ENCODE results near the gene NAIP. TPM values are rescaled to one million over a fixed set of nuclear protein-coding genes. Genes with fewer than 3 reads are reported as not detected.
A peak's percentile ranks its signal among the peaks of the same experiment; 100 is the strongest.
"Not testable (repeated sequence)": the region's sequence is repeated elsewhere in the genome, so short reads cannot be mapped to it uniquely, and the experiment has no call there.

NAIP gene
- total RNA-seq, result 10 to 100 TPM; 13.7 to 69.9 (median 48.2) TPM
- polyA plus RNA-seq, result 1 to 10 TPM; 1.2 to 2.2 TPM
- 3.4 reads per million, percentile 18 among the genes with 10 or more reads in this experiment for total RNA-seq

GRCh38 chr5:71025289-71025953, at the start of gene NAIP:
Gene NAIP, minus strand, starts transcription at chr5:71025339. Its CDS starts 12,424 bp downstream, at chr5:71012915.
- POLR2A ChIA-PET; H3K36me3 ChIP-seq (ENCODE audit: control insufficient read depth in 2 of 3, insufficient read depth in 3 of 3, low read length in 3 of 3); H3K4me3 Mint-ChIP-seq; H3K4me1 ChIP-seq (ENCODE audit: control insufficient read depth in 2 of 2, insufficient read depth in 2 of 2, low read length in 2 of 2); DNase-seq; H3K4me1 Mint-ChIP-seq; ATAC-seq; H3K27ac Mint-ChIP-seq; H3K27ac ChIP-seq (ENCODE audit: low read depth, low read length); H3K9me3 Mint-ChIP-seq; H3K27me3 ChIP-seq (ENCODE audit: control insufficient read depth in 2 of 2, insufficient read depth in 2 of 2, low read length in 2 of 2); H3K27me3 Mint-ChIP-seq; H3K36me3 Mint-ChIP-seq; intact Hi-C loops (cut with micrococcal nuclease); H3K4me3 ChIP-seq (ENCODE audit: low read length); H3K9me3 ChIP-seq (ENCODE audit: control insufficient read depth in 2 of 3, low read length in 3 of 3); CTCF ChIA-PET: not testable (repeated sequence)

- POLR2A ChIA-PET; H3K36me3 Mint-ChIP-seq; intact Hi-C loops (cut with micrococcal nuclease); H3K4me3 Mint-ChIP-seq; H3K4me3 ChIP-seq (ENCODE audit: low read length); H3K9me3 ChIP-seq (ENCODE audit: control insufficient read depth in 2 of 3, low read length in 3 of 3); H3K27ac Mint-ChIP-seq; H3K36me3 ChIP-seq (ENCODE audit: control insufficient read depth in 2 of 3, insufficient read depth in 3 of 3, low read length in 3 of 3); H3K27ac ChIP-seq (ENCODE audit: low read depth, low read length); H3K27me3 Mint-ChIP-seq; DNase-seq; H3K27me3 ChIP-seq (ENCODE audit: control insufficient read depth in 2 of 2, insufficient read depth in 2 of 2, low read length in 2 of 2); CTCF ChIA-PET; H3K4me1 ChIP-seq (ENCODE audit: control insufficient read depth in 2 of 2, insufficient read depth in 2 of 2, low read length in 2 of 2); H3K4me1 Mint-ChIP-seq; H3K9me3 Mint-ChIP-seq: not testable (repeated sequence)
- ATAC-seq, result peak; percentile 100
These were observed 42.3 kb upstream of the NAIP start, which contains the start of gene GTF2H2 for GRCh38 chr5:71067262-71067928. Gene GTF2H2, minus strand, starts transcription at chr5:71067676. Its CDS starts 4,913 bp downstream, at chr5:71062763.

- intact Hi-C loops (cut with micrococcal nuclease); H3K27me3 Mint-ChIP-seq; POLR2A ChIA-PET; H3K4me3 Mint-ChIP-seq; H3K9me3 ChIP-seq (ENCODE audit: control insufficient read depth in 2 of 3, low read length in 3 of 3); H3K27me3 ChIP-seq (ENCODE audit: control insufficient read depth in 2 of 2, insufficient read depth in 2 of 2, low read length in 2 of 2); H3K36me3 Mint-ChIP-seq; H3K4me3 ChIP-seq (ENCODE audit: low read length); H3K4me1 Mint-ChIP-seq; H3K9me3 Mint-ChIP-seq; H3K36me3 ChIP-seq (ENCODE audit: control insufficient read depth in 2 of 3, insufficient read depth in 3 of 3, low read length in 3 of 3); DNase-seq; H3K4me1 ChIP-seq (ENCODE audit: control insufficient read depth in 2 of 2, insufficient read depth in 2 of 2, low read length in 2 of 2); H3K27ac Mint-ChIP-seq; ATAC-seq; CTCF ChIA-PET; H3K27ac ChIP-seq (ENCODE audit: low read depth, low read length): not testable (repeated sequence)
These were observed 36.2 kb upstream of the NAIP start for GRCh38 chr5:71061322-71061721.

GRCh38 chr5:71059426-71059825, 34.3 kb upstream of the NAIP start:
- H3K4me3 Mint-ChIP-seq; intact Hi-C loops (cut with micrococcal nuclease); H3K27ac Mint-ChIP-seq; ATAC-seq; H3K4me3 ChIP-seq (ENCODE audit: low read length); H3K27me3 ChIP-seq (ENCODE audit: control insufficient read depth in 2 of 2, insufficient read depth in 2 of 2, low read length in 2 of 2); DNase-seq; H3K36me3 ChIP-seq (ENCODE audit: control insufficient read depth in 2 of 3, insufficient read depth in 3 of 3, low read length in 3 of 3); H3K9me3 ChIP-seq (ENCODE audit: control insufficient read depth in 2 of 3, low read length in 3 of 3); H3K4me1 Mint-ChIP-seq; H3K9me3 Mint-ChIP-seq; H3K27ac ChIP-seq (ENCODE audit: low read depth, low read length); H3K36me3 Mint-ChIP-seq; H3K27me3 Mint-ChIP-seq; CTCF ChIA-PET; H3K4me1 ChIP-seq (ENCODE audit: control insufficient read depth in 2 of 2, insufficient read depth in 2 of 2, low read length in 2 of 2); POLR2A ChIA-PET: not testable (repeated sequence)

- POLR2A ChIA-PET; H3K9me3 ChIP-seq (ENCODE audit: control insufficient read depth in 2 of 3, low read length in 3 of 3); H3K27ac Mint-ChIP-seq; H3K4me3 ChIP-seq (ENCODE audit: low read length); intact Hi-C loops (cut with micrococcal nuclease); CTCF ChIA-PET; H3K27me3 ChIP-seq (ENCODE audit: control insufficient read depth in 2 of 2, insufficient read depth in 2 of 2, low read length in 2 of 2); H3K27me3 Mint-ChIP-seq; H3K27ac ChIP-seq (ENCODE audit: low read depth, low read length); H3K9me3 Mint-ChIP-seq; H3K36me3 Mint-ChIP-seq; H3K4me1 Mint-ChIP-seq; DNase-seq; ATAC-seq; H3K4me3 Mint-ChIP-seq; H3K4me1 ChIP-seq (ENCODE audit: control insufficient read depth in 2 of 2, insufficient read depth in 2 of 2, low read length in 2 of 2); H3K36me3 ChIP-seq (ENCODE audit: control insufficient read depth in 2 of 3, insufficient read depth in 3 of 3, low read length in 3 of 3): not testable (repeated sequence)
These were observed 19.7 kb upstream of the NAIP start for GRCh38 chr5:71044808-71045207.

- ATAC-seq; CTCF ChIA-PET; H3K4me3 ChIP-seq (ENCODE audit: low read length); H3K27me3 ChIP-seq (ENCODE audit: control insufficient read depth in 2 of 2, insufficient read depth in 2 of 2, low read length in 2 of 2); H3K4me1 Mint-ChIP-seq; intact Hi-C loops (cut with micrococcal nuclease); H3K9me3 Mint-ChIP-seq; POLR2A ChIA-PET; H3K4me1 ChIP-seq (ENCODE audit: control insufficient read depth in 2 of 2, insufficient read depth in 2 of 2, low read length in 2 of 2); DNase-seq; H3K27ac ChIP-seq (ENCODE audit: low read depth, low read length); H3K27ac Mint-ChIP-seq; H3K9me3 ChIP-seq (ENCODE audit: control insufficient read depth in 2 of 3, low read length in 3 of 3); H3K4me3 Mint-ChIP-seq; H3K36me3 Mint-ChIP-seq; H3K36me3 ChIP-seq (ENCODE audit: control insufficient read depth in 2 of 3, insufficient read depth in 3 of 3, low read length in 3 of 3); H3K27me3 Mint-ChIP-seq: not testable (repeated sequence)
These were observed 19.0 kb upstream of the NAIP start for GRCh38 chr5:71044128-71044527.
